H1 (cell line): ENCODE results near the gene SHANK1. TPM values are rescaled to one million over a fixed set of nuclear protein-coding genes. Genes with fewer than 3 reads are reported as not detected.
A peak's percentile ranks its signal among the peaks of the same experiment; 100 is the strongest.

Source experiments
- CTCF ChIA-PET: fragments of 300-600 bp; sonication (Branson Sonifier 250); formaldehyde crosslinking; loops from one replicate; lab custom pipeline; 2021; ENCODE audit not compliant: partially characterized antibody; lab: Charles Lee
- POLR2A ChIA-PET: fragments of 300-600 bp; sonication (Branson Sonifier 250); formaldehyde crosslinking; loops from one replicate; lab custom pipeline; 2021; ENCODE audit warnings: inconsistent platforms; ENCODE audit not compliant: partially characterized antibody; lab: Charles Lee
- DNase-seq, 2 experiments: peaks; one replicate each; pipeline versions ENCODE4 v3.0.0 to v3.0.0-alpha.2; 2010 to 2022; ENCODE audit warnings: low spot score in 2 of 2, low read depth in 1 of 2, mixed read lengths in 1 of 2
- FAIRE-seq: peaks from 2 replicates; lab custom pipeline; 2011; peaks lifted over from hg19 to GRCh38; lab: Jason Lieb, UNC
- H2AFZ ChIP-seq: 2 replicates; pipeline ENCODE4 v1.8.1; 2012; ENCODE audit warnings: low read length, inconsistent platforms
- H2AK5ac ChIP-seq: 2 replicates; pipeline ENCODE4 v1.6.1; 2013; ENCODE audit warnings: low read depth, low read length
- H2BK120ac ChIP-seq: replicated peaks from 2 replicates; pipeline ENCODE3; 2013; ENCODE audit warnings: low read depth, low read length, inconsistent platforms
- H2BK12ac ChIP-seq: 2 replicates; pipeline ENCODE4 v1.6.1; 2013; ENCODE audit warnings: low read depth, low read length
- H2BK15ac ChIP-seq: 2 replicates; pipeline ENCODE4 v1.6.1; 2013; ENCODE audit warnings: low read length
- H2BK20ac ChIP-seq: 2 replicates; pipeline ENCODE4 v1.6.1; 2013; ENCODE audit warnings: low read length
- H2BK5ac ChIP-seq: 2 replicates; pipeline ENCODE4 v1.6.1; 2013; ENCODE audit warnings: low read depth, low read length
- H3K14ac ChIP-seq: 2 replicates; pipeline ENCODE4 v1.6.1; 2013; ENCODE audit warnings: inconsistent platforms; ENCODE audit not compliant: insufficient read length
- H3K18ac ChIP-seq: 2 replicates; pipeline ENCODE4 v1.6.1; 2013; ENCODE audit warnings: low read length; ENCODE audit errors: extremely low read depth
- H3K23ac ChIP-seq: 2 replicates; pipeline ENCODE4 v1.6.1; 2013; ENCODE audit warnings: inconsistent platforms; ENCODE audit not compliant: insufficient read length
- H3K23me2 ChIP-seq: 2 replicates; pipeline ENCODE4 v1.6.1; 2013; ENCODE audit warnings: low read depth, low read length
- H3K27ac ChIP-seq: 2 replicates; pipeline ENCODE4 v1.6.1; 2011; ENCODE audit warnings: low read depth, low read length, inconsistent platforms
- H3K27me3 ChIP-seq, 4 experiments: replicated peaks in 1 of 4; 1 replicate in 1 of 4; 2 replicates in 3 of 4; pipeline versions ENCODE4 v1.6.1 to v1.8.1; 2011 to 2013; ENCODE audit warnings: low read length in 3 of 4, mild to moderate bottlenecking in 3 of 4, inconsistent platforms in 2 of 4, mixed read lengths in 2 of 4, moderate library complexity in 1 of 4; ENCODE audit not compliant: control insufficient read depth in 3 of 4, insufficient read depth in 3 of 4; ENCODE audit errors: extremely low read depth in 1 of 4
- H3K36me3 ChIP-seq, 4 experiments: 2 replicates each; pipeline versions ENCODE4 v1.6.1 to v1.8.1; 2011 to 2013; ENCODE audit warnings: mild to moderate bottlenecking in 4 of 4, low read length in 3 of 4, moderate library complexity in 2 of 4, control low read depth in 1 of 4, inconsistent platforms in 1 of 4; ENCODE audit not compliant: insufficient read depth in 4 of 4, control insufficient read depth in 2 of 4
- H3K4ac ChIP-seq: replicated peaks from 2 replicates; pipeline ENCODE3; 2013; ENCODE audit warnings: low read length, low read depth, mixed read lengths, inconsistent platforms; ENCODE audit not compliant: insufficient read length
- H3K4me1 ChIP-seq, 4 experiments: replicated peaks in 1 of 4; 1 replicate in 1 of 4; 2 replicates in 3 of 4; pipeline versions ENCODE4 v1.6.1 to v1.8.1; 2011 to 2013; ENCODE audit warnings: low read length in 3 of 4, inconsistent platforms in 2 of 4, mixed read lengths in 1 of 4; ENCODE audit not compliant: insufficient read depth in 4 of 4, control insufficient read depth in 3 of 4
- H3K4me2 ChIP-seq, 2 experiments: 2 replicates each; pipeline versions ENCODE4 v1.6.1 to v1.8.1; 2011 to 2013; ENCODE audit warnings: low read depth in 2 of 2, low read length in 2 of 2, control low read depth in 1 of 2, inconsistent platforms in 1 of 2, mild to moderate bottlenecking in 1 of 2; ENCODE audit not compliant: insufficient read depth in 1 of 2
- H3K4me3 ChIP-seq, 4 experiments: fragments of 200-600, 300-600 bp in 1 of 4; sonication (generic), shearing (Covaris generic), sonication (Bioruptor Twin) in 1 of 4; 2 replicates each; pipeline versions ENCODE4 v1.5.1 to v1.8.1; 2011 to 2016; ENCODE audit warnings: low read length in 4 of 4, low read depth in 3 of 4, control low read depth in 2 of 4, inconsistent platforms in 2 of 4, mild to moderate bottlenecking in 2 of 4, mixed read lengths in 1 of 4, moderate library complexity in 1 of 4; ENCODE audit not compliant: insufficient read depth in 2 of 4; ENCODE audit errors: extremely low read depth in 1 of 4
- H3K56ac ChIP-seq: replicated peaks from 2 replicates; pipeline ENCODE3; 2013; ENCODE audit warnings: low read depth, mild to moderate bottlenecking, mixed read lengths, low read length, inconsistent platforms; ENCODE audit not compliant: insufficient read length
- H3K79me1 ChIP-seq: 2 replicates; pipeline ENCODE4 v1.6.1; 2013; ENCODE audit warnings: low read depth, low read length, control low read depth
- H3K79me2 ChIP-seq, 2 experiments: 2 replicates each; pipeline versions ENCODE4 v1.6.1 to v1.8.1; 2012 to 2013; ENCODE audit warnings: low read length in 2 of 2, mild to moderate bottlenecking in 2 of 2, inconsistent platforms in 1 of 2; ENCODE audit not compliant: insufficient read depth in 2 of 2, control insufficient read depth in 1 of 2
- H3K9ac ChIP-seq, 4 experiments: replicated peaks in 1 of 4; 1 replicate in 1 of 4; 2 replicates in 3 of 4; pipeline versions ENCODE4 v1.6.1 to v1.8.1; 2011 to 2013; ENCODE audit warnings: low read depth in 3 of 4, low read length in 3 of 4, control low read depth in 2 of 4, mild to moderate bottlenecking in 2 of 4, moderate library complexity in 2 of 4, inconsistent platforms in 1 of 4; ENCODE audit errors: extremely low read depth in 1 of 4
- H3K9me3 ChIP-seq, 2 experiments: 2 replicates each; pipeline versions ENCODE4 v1.6.1 to v1.8.1; 2012 to 2013; ENCODE audit warnings: mild to moderate bottlenecking in 2 of 2, moderate library complexity in 2 of 2, control low read depth in 1 of 2, inconsistent platforms in 1 of 2, low read depth in 1 of 2, low read length in 1 of 2, mixed read lengths in 1 of 2; ENCODE audit not compliant: insufficient read depth in 2 of 2
- H4K20me1 ChIP-seq, 2 experiments: replicated peaks in 1 of 2; 2 replicates each; pipeline versions ENCODE3 to v1.8.1; 2011 to 2013; ENCODE audit warnings: inconsistent platforms in 2 of 2, low read length in 2 of 2, mild to moderate bottlenecking in 1 of 2; ENCODE audit not compliant: insufficient read depth in 2 of 2, control insufficient read depth in 1 of 2
- H4K5ac ChIP-seq: 2 replicates; pipeline ENCODE4 v1.6.1; 2013; ENCODE audit warnings: low read length, low read depth, mixed read lengths, inconsistent platforms; ENCODE audit not compliant: insufficient read length
- H4K8ac ChIP-seq: 2 replicates; pipeline ENCODE4 v1.8.0; 2013; ENCODE audit warnings: mild to moderate bottlenecking, moderate library complexity, low read length, inconsistent platforms; ENCODE audit not compliant: insufficient read depth; ENCODE audit errors: extremely low read depth
- H4K91ac ChIP-seq: replicated peaks from 2 replicates; pipeline ENCODE3; 2013; ENCODE audit warnings: low read length, mixed read lengths, inconsistent platforms; ENCODE audit not compliant: insufficient read length
- ATF2 ChIP-seq: IDR thresholded peaks from 2 replicates; pipeline ENCODE4 v1.6.1; 2012; ENCODE audit warnings: low read length, inconsistent platforms
- BACH1 ChIP-seq: IDR thresholded peaks from 2 replicates; pipeline ENCODE4 v1.6.1; 2012; ENCODE audit warnings: low read length, improper control_type of control experiment
- CTCF ChIP-seq, 3 experiments: IDR thresholded peaks; 1 replicate in 2 of 3; 2 replicates in 1 of 3; pipeline versions ENCODE4 v1.5.1 to v1.6.1; 2011; ENCODE audit warnings: low read length in 3 of 3, mild to moderate bottlenecking in 3 of 3, inconsistent platforms in 2 of 3, low read depth in 1 of 3, moderate library complexity in 1 of 3; ENCODE audit not compliant: insufficient read depth in 1 of 3; ENCODE audit errors: control extremely low read depth in 1 of 3
- JUN ChIP-seq: IDR thresholded peaks from 2 replicates; pipeline ENCODE4 v1.6.1; 2011; ENCODE audit warnings: low read depth, mild to moderate bottlenecking, improper control_type of control experiment, low read length
- SP2 ChIP-seq: IDR thresholded peaks from 2 replicates; pipeline ENCODE4 v1.6.1; 2012; ENCODE audit warnings: mild to moderate bottlenecking, low read length, inconsistent platforms
- SP4 ChIP-seq: IDR thresholded peaks from 2 replicates; pipeline ENCODE4 v1.6.1; 2012; ENCODE audit warnings: low read length, inconsistent platforms
- USF2 ChIP-seq: IDR thresholded peaks from 2 replicates; pipeline ENCODE4 v1.6.1; 2011; ENCODE audit warnings: low read length, improper control_type of control experiment
- WGBS, 2 experiments: shearing (Covaris generic) in 1 of 2; methylation state at CpG; one replicate each; pipeline versions ENCODE4 v1.1.6 to v1.1.7; 2013 to 2015; ENCODE audit warnings: low lambda C conversion rate in 2 of 2, mixed read lengths in 2 of 2, inconsistent platforms in 1 of 2, low coverage in 1 of 2, missing lambda C conversion rate in 1 of 2; ENCODE audit not compliant: insufficient replicate concordance in 2 of 2, insufficient coverage in 1 of 2, insufficient read length in 1 of 2; ENCODE audit errors: extremely low coverage in 1 of 2, missing lambda C conversion rate in 1 of 2; 5-methylcytosine and 5-hydroxymethylcytosine counted together
- polyA plus RNA-seq, 7 experiments: library from polyadenylated mRNA; depleted of rRNA in 3 of 7; stranded (reverse) in 5 of 7; unstranded in 2 of 7; fragments of >200 nt in 5 of 7; fragments of 200-250 nt in 2 of 7; gene quantifications; 1 replicate in 5 of 7; 2 replicates in 1 of 7; 4 replicates in 1 of 7; pipeline versions ENCODE4 v1.2.1 to v1.2.3, GENCODE V29; 2011 to 2013; ENCODE audit warnings: missing spikeins in 2 of 7, mixed read lengths in 2 of 7
- total RNA-seq: library from RNA; stranded (reverse); fragmentation: NEBNext Ultra II Directional; extraction: Animal tissue kit (Norgen Biotek cat#: 25700); gene quantifications from 2 replicates; pipeline ENCODE4 v1.2.1, GENCODE V29; 2021

Gene SHANK1
- total and polyA plus RNA-seq, 2 of the 8 experiments (the other 6 are each of a cell fraction or from before 2014, with no cell fraction given): 1.1 to 3.7 TPM

- H3K4me3 ChIP-seq: no peak overlapping the region
- no peak overlapping the region for H4K5ac ChIP-seq
- no peak overlapping the region for H3K56ac ChIP-seq
- H3K27me3 ChIP-seq: no peaks in the 10 kb centered on the region
- no peak overlapping the region; the same call in 1 of the 2 replicates for H4K8ac ChIP-seq
- H4K91ac ChIP-seq: no peak overlapping the region
- H4K20me1 ChIP-seq: no peaks in the 10 kb centered on the region
- no peak overlapping the region for H3K4me2 ChIP-seq
- no peak overlapping the region for H2BK15ac ChIP-seq
- no peak overlapping the region for H3K18ac ChIP-seq
- H2AK5ac ChIP-seq: no peak overlapping the region
- no peak overlapping the region for H3K14ac ChIP-seq
- no peaks in the 10 kb centered on the region for H3K79me1 ChIP-seq
- DNase-seq (no peak), FAIRE-seq (no peak)
- ChIA-PET CTCF (interaction anchor here (0.6 to 1.9 kb wide), 16 partner anchors 8 to 156 kb away, joined by 3 to 11 read pairs (median 4); partner anchors contain the start of gene C19orf81), POLR2A (interaction anchor here (0.9 to 1.4 kb wide), 2 partner anchors 20 to 169 kb away, joined by 3 to 7 read pairs; no protein-coding TSS in a partner anchor)
- no peak overlapping the region for H3K23ac ChIP-seq
- H2AFZ ChIP-seq: no peak overlapping the region
- no peak overlapping the region for H2BK12ac ChIP-seq
- H3K36me3 ChIP-seq: no peaks in the 10 kb centered on the region
- no peaks in the 10 kb centered on the region for H3K23me2 ChIP-seq
- no peak overlapping the region for H2BK120ac ChIP-seq
- no peak overlapping the region for H3K9ac ChIP-seq
- H3K4me1 ChIP-seq: 0 out of 7 replicates have a peak, but pooled peaks cover 0 to 4% (median 0%) of the 10 kb centered on the region in 4 experiments
- H3K27ac ChIP-seq: no peak overlapping the region
- 78% methylated on average over 5 of the region's 5 CpGs; no CpG with 5 or more reads in 1 of the 2 experiments for WGBS, 2 experiments
- H3K4ac ChIP-seq: no peak overlapping the region
- H3K79me2 ChIP-seq: no peaks in the 10 kb centered on the region
- no peak overlapping the region for H2BK5ac ChIP-seq
- H2BK20ac ChIP-seq: no peak overlapping the region
- H3K9me3 ChIP-seq: no peaks in the 10 kb centered on the region
- TF ChIP-seq JUN (no peak), SP4 (no peak), BACH1 (no peak), USF2 (no peak), ATF2 (no peak), SP2 (no peak), CTCF (IDR thresholded peaks at IDR 0.05; ENCODE audit: control extremely low read depth in 1 of 3, insufficient read depth in 1 of 3, low read depth in 1 of 3, low read length in 3 of 3) (peak in 1 of 3 experiments; percentile 8; a peak in 1 of 4 replicates)
Measured at GRCh38 chr19:50628146-50628545, 91.5 kb downstream of the SHANK1 start.
